ENCODE results near the gene NDUFS7.

DNA sequence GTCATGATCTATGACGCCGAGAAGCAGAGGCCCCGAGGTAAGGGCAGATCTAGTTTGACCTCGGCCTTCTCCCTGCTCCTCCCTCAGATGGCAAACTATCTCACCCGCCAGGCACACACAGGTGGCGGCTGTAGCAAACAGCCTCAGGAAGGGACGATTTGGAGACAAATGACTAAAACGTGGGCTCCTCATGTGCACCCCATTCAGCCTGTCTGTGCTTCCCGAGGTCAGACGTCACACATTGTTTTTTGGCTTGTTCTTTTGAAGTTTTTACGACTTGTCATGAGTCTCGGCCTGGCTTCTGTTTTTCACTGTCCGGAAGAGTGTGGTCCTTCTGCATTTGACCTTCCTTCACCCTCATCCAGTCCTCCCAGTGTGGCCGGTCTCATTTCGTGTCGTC lies 38.7 kb downstream of the NDUFS7 start:
- TF ChIP-seq, protein P1, sequence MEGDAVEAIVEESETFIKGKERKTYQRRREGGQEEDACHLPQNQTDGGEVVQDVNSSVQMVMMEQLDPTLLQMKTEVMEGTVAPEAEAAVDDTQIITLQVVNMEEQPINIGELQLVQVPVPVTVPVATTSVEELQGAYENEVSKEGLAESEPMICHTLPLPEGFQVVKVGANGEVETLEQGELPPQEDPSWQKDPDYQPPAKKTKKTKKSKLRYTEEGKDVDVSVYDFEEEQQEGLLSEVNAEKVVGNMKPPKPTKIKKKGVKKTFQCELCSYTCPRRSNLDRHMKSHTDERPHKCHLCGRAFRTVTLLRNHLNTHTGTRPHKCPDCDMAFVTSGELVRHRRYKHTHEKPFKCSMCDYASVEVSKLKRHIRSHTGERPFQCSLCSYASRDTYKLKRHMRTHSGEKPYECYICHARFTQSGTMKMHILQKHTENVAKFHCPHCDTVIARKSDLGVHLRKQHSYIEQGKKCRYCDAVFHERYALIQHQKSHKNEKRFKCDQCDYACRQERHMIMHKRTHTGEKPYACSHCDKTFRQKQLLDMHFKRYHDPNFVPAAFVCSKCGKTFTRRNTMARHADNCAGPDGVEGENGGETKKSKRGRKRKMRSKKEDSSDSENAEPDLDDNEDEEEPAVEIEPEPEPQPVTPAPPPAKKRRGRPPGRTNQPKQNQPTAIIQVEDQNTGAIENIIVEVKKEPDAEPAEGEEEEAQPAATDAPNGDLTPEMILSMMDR (IDR thresholded peaks at IDR 0.05): no peak
- TF ChIP-seq POLR2A (IDR thresholded peaks at IDR 0.05): no peak
- peak in 3 of 4 donors; percentile 26 to 69 (median 62) for TF ChIP-seq POLR2AphosphoS5 (IDR thresholded peaks at IDR 0.05)

Data from sigmoid colon (tissue), 4 donors.